CD4-positive, alpha-beta memory T cell (primary cell): ENCODE results near the gene CDKN2B-AS1. TPM values are rescaled to one million over a fixed set of nuclear protein-coding genes. Genes with fewer than 3 reads are reported as not detected.
A peak's percentile ranks its signal among the peaks of the same experiment; 100 is the strongest.
"Not testable (repeated sequence)": the region's sequence is repeated elsewhere in the genome, so short reads cannot be mapped to it uniquely, and the experiment has no call there.

Experiments
- CTCF ChIA-PET: fragments of 350-600 bp; sonication (Branson Sonifier 250); formaldehyde crosslinking; loops from one replicate; lab custom pipeline; 2021; ENCODE audit warnings: inconsistent platforms; ENCODE audit not compliant: partially characterized antibody; lab: Charles Lee
- POLR2A ChIA-PET: fragments of 350-600 bp; sonication (Branson Sonifier 250); formaldehyde crosslinking; loops from one replicate; lab custom pipeline; 2021; ENCODE audit not compliant: partially characterized antibody; lab: Charles Lee
- DNase-seq, 5 donors: peaks; one replicate each; pipeline versions ENCODE4 v3.0.0 to v3.0.0-alpha.2; 2020 to 2022; ENCODE audit warnings: mixed read lengths in 1 of 5
- H3K27ac ChIP-seq: one replicate; pipeline ENCODE4 v1.7.0; 2013; ENCODE audit warnings: low read depth, low read length
- H3K27me3 ChIP-seq: 2 replicates; pipeline ENCODE4 v1.7.0; 2013; ENCODE audit warnings: mild to moderate bottlenecking, low read length, moderate library complexity; ENCODE audit not compliant: insufficient read depth
- H3K36me3 ChIP-seq: 2 replicates; pipeline ENCODE4 v1.7.0; 2013; ENCODE audit warnings: mild to moderate bottlenecking, low read length, moderate library complexity; ENCODE audit not compliant: insufficient read depth
- H3K4me1 ChIP-seq: 2 replicates; pipeline ENCODE4 v1.7.0; 2013; ENCODE audit warnings: mild to moderate bottlenecking, low read length, moderate library complexity; ENCODE audit not compliant: insufficient read depth
- H3K4me3 ChIP-seq, 2 donors: one replicate each; pipeline ENCODE4 v1.7.0; 2013; ENCODE audit warnings: low read length in 2 of 2, mild to moderate bottlenecking in 1 of 2
- H3K9me3 ChIP-seq, 2 donors: one replicate each; pipeline ENCODE4 v1.7.0; 2013; ENCODE audit warnings: low read length in 2 of 2, control low read depth in 1 of 2; ENCODE audit not compliant: control insufficient read depth in 1 of 2
- H3K27ac Mint-ChIP-seq, 7 donors: one replicate each; pipeline ENCODE4 v1.8.0; 2020 to 2021; ENCODE audit warnings: mixed read lengths in 7 of 7, mild to moderate bottlenecking in 6 of 7, inconsistent platforms in 3 of 7, moderate library complexity in 3 of 7
- H3K27me3 Mint-ChIP-seq, 2 donors: one replicate each; pipeline ENCODE4 v1.8.0; 2020 to 2021; ENCODE audit warnings: mixed read lengths in 2 of 2
- H3K36me3 Mint-ChIP-seq, 2 donors: one replicate each; pipeline ENCODE4 v1.8.0; 2020 to 2021; ENCODE audit warnings: mixed read lengths in 2 of 2, inconsistent platforms in 1 of 2, mild to moderate bottlenecking in 1 of 2
- H3K4me1 Mint-ChIP-seq, 4 donors: one replicate each; pipeline ENCODE4 v1.8.0; 2020 to 2021; ENCODE audit warnings: mixed read lengths in 4 of 4, mild to moderate bottlenecking in 1 of 4
- H3K4me3 Mint-ChIP-seq, 8 donors: one replicate each; pipeline ENCODE4 v1.8.0; 2020 to 2021; ENCODE audit warnings: mixed read lengths in 8 of 8, mild to moderate bottlenecking in 7 of 8, moderate library complexity in 6 of 8, inconsistent platforms in 3 of 8
- H3K9me3 Mint-ChIP-seq, 8 donors: one replicate each; pipeline ENCODE4 v1.8.0; 2020 to 2021; ENCODE audit warnings: mixed read lengths in 8 of 8, mild to moderate bottlenecking in 5 of 8, inconsistent platforms in 3 of 8, moderate library complexity in 1 of 8
- intact Hi-C: fragments of 100-400 bp; cut with micrococcal nuclease; formaldehyde crosslinking; loops from one replicate; pipeline ENCODE4 v1.15.1; 2023
- polyA plus RNA-seq, 2 donors: library from polyadenylated mRNA; unstranded; fragments of 300-500 nt; fragmentation: Illumina TruSeq; gene quantifications; one replicate each; pipeline ENCODE4 v1.2.3, GENCODE V29; 2021
- total RNA-seq, 2 experiments: library from RNA; stranded (reverse); gene quantifications; one replicate each; pipeline ENCODE4 v1.2.3, GENCODE V29; 2021

The CDKN2B-AS1 gene
- 1 to 10 TPM; 1.9 to 2.2 TPM for total RNA-seq
- polyA plus RNA-seq = under 1 TPM in 1 of 2 donors, not detected in 1; 0.11 TPM

- peak within 1 kb of the TSS; percentile 93 to 98 (median 95) for H3K27ac Mint-ChIP-seq
- H3K27me3 Mint-ChIP-seq = peaks cover 0 to 2% of the 10 kb centered on the region in 2 donors
- peak within 1 kb of the TSS; percentile 75 for H3K27ac ChIP-seq
- intact Hi-C loops = loop anchor here (1.0 to 10.0 kb wide), 7 partner anchors 14 to 660 kb away; partner anchors contain the start of genes KLHL9 and MTAP
- H3K9me3 ChIP-seq = no peaks in the 10 kb centered on the region
- H3K27me3 ChIP-seq = peaks cover under 1% of the 10 kb centered on the region
- ChIA-PET CTCF (interaction anchor here (1.0 to 6.7 kb wide), 8 partner anchors 12 to 181 kb away, joined by 3 to 50 read pairs (median 4); partner anchors contain the start of gene CDKN2B), POLR2A (interaction anchor here (0.6 to 1.7 kb wide), 13 partner anchors 8 to 193 kb away, joined by 3 to 9 read pairs (median 3); partner anchors contain the start of genes CDKN2B and MTAP)
- no peaks in the 10 kb centered on the region for H3K36me3 ChIP-seq
- peak within 1 kb of the TSS; percentile 92 to 94 for H3K4me3 ChIP-seq
- peaks cover 21% of the 10 kb centered on the region for H3K4me1 ChIP-seq
- peaks cover 6 to 33% (median 13%) of the 10 kb centered on the region in 4 donors for H3K4me1 Mint-ChIP-seq
- peak within 1 kb of the TSS; percentile 93 to 100 (median 98) for H3K4me3 Mint-ChIP-seq
- H3K9me3 Mint-ChIP-seq = peaks cover 0 to 5% (median 0%) of the 10 kb centered on the region in 8 donors
- H3K36me3 Mint-ChIP-seq = peaks cover 0 to 6% of the 10 kb centered on the region in 2 donors
- peak in 1 of 5 donors; percentile 63 for DNase-seq
Measured at GRCh38 chr9:21994556-21995005, at the start of gene CDKN2B-AS1. CDKN2B-AS1 (plus strand) TSS chr9:21994791.

GRCh38 chr9:21945606-21946005 is 49.0 kb upstream of the CDKN2B-AS1 start:
- no peaks in the 10 kb centered on the region for H3K36me3 Mint-ChIP-seq
- no peak overlapping the region for H3K4me3 Mint-ChIP-seq
- ChIA-PET POLR2A (no interaction called here), CTCF (no interaction called here)
- intact Hi-C loops = no loop called here
- Histone ChIP-seq H3K27ac (no peak overlapping the region), H3K4me1 (no peaks in the 10 kb centered on the region), H3K9me3 (no peaks in the 10 kb centered on the region), H3K36me3 (no peaks in the 10 kb centered on the region), H3K27me3 (peaks cover 4% of the 10 kb centered on the region), H3K4me3 (no peak overlapping the region)
- H3K27ac Mint-ChIP-seq = no peak overlapping the region
- H3K4me1 Mint-ChIP-seq = no peaks in the 10 kb centered on the region
- peaks cover 0 to 3% (median 0%) of the 10 kb centered on the region in 8 donors for H3K9me3 Mint-ChIP-seq
- no peak for DNase-seq
- H3K27me3 Mint-ChIP-seq = peaks cover 7 to 10% of the 10 kb centered on the region in 2 donors

GRCh38 chr9:21958833-21959232 is 35.8 kb upstream of the CDKN2B-AS1 start:
- H3K27ac ChIP-seq = no peak overlapping the region
- peaks cover 6% of the 10 kb centered on the region for H3K27me3 ChIP-seq
- Mint-ChIP-seq H3K4me1 (peaks cover 0 to 5% (median 0%) of the 10 kb centered on the region in 4 donors), H3K4me3 (no peak overlapping the region), H3K27me3 (peaks cover 24 to 32% of the 10 kb centered on the region in 2 donors), H3K27ac (no peak overlapping the region), H3K36me3 (peaks cover 0 to 2% of the 10 kb centered on the region in 2 donors), H3K9me3 (peaks cover 4 to 15% (median 9%) of the 10 kb centered on the region in 8 donors)
- DNase-seq = no peak
- intact Hi-C loops = no loop called here
- ChIA-PET POLR2A (no interaction called here), CTCF (no interaction called here)
- no peaks in the 10 kb centered on the region for H3K36me3 ChIP-seq
- H3K4me3 ChIP-seq = no peak overlapping the region
- no peaks in the 10 kb centered on the region for H3K9me3 ChIP-seq
- no peaks in the 10 kb centered on the region for H3K4me1 ChIP-seq

- H3K27ac Mint-ChIP-seq, H3K4me3 Mint-ChIP-seq, H3K36me3 Mint-ChIP-seq, H3K4me1 ChIP-seq, intact Hi-C loops, H3K4me1 Mint-ChIP-seq, H3K4me3 ChIP-seq, POLR2A ChIA-PET, H3K27ac ChIP-seq, DNase-seq, H3K9me3 ChIP-seq, CTCF ChIA-PET, H3K36me3 ChIP-seq: not testable (repeated sequence)
- Mint-ChIP-seq H3K27me3 (peaks cover 28 to 36% of the 10 kb centered on the region in 2 donors), H3K9me3 (peaks cover 6 to 15% (median 9%) of the 10 kb centered on the region in 8 donors)
- H3K27me3 ChIP-seq = peaks cover 10% of the 10 kb centered on the region
Measured at GRCh38 chr9:21959268-21959667, 35.3 kb upstream of the CDKN2B-AS1 start.

GRCh38 chr9:21961569-21961968 is 33.0 kb upstream of the CDKN2B-AS1 start:
- H3K36me3 Mint-ChIP-seq = peaks cover 0 to 2% of the 10 kb centered on the region in 2 donors
- peaks cover 31% of the 10 kb centered on the region for H3K27me3 ChIP-seq
- H3K9me3 Mint-ChIP-seq = peaks cover 6 to 25% (median 14%) of the 10 kb centered on the region in 8 donors
- POLR2A ChIA-PET = no interaction called here
- CTCF ChIA-PET = interaction anchor here (1.0 to 1.6 kb wide), 2 partner anchors 42 to 47 kb away, joined by 3 to 4 read pairs; partner anchors contain the start of gene CDKN2B
- H3K27ac ChIP-seq = no peak overlapping the region
- peaks cover 47 to 55% of the 10 kb centered on the region in 2 donors for H3K27me3 Mint-ChIP-seq
- peaks cover 10 to 19% (median 16%) of the 10 kb centered on the region in 4 donors for H3K4me1 Mint-ChIP-seq
- H3K4me3 ChIP-seq = no peak overlapping the region
- DNase-seq = no peak
- no peaks in the 10 kb centered on the region for H3K9me3 ChIP-seq
- intact Hi-C loops = no loop called here
- H3K4me1 ChIP-seq = peaks cover 13% of the 10 kb centered on the region
- H3K4me3 Mint-ChIP-seq = no peak overlapping the region
- no peaks in the 10 kb centered on the region for H3K36me3 ChIP-seq
- peak overlapping the region in 1 of 7 donors; percentile 64 for H3K27ac Mint-ChIP-seq

- Mint-ChIP-seq H3K36me3 (peaks cover 9 to 10% of the 10 kb centered on the region in 2 donors), H3K9me3 (peaks cover 8 to 51% (median 44%) of the 10 kb centered on the region in 8 donors), H3K4me3 (peak overlapping the region; percentile 57 to 74 (median 68)), H3K27ac (peak overlapping the region; percentile 24 to 81 (median 57)), H3K27me3 (peaks cover 73 to 85% of the 10 kb centered on the region in 2 donors), H3K4me1 (peaks cover 14 to 43% (median 27%) of the 10 kb centered on the region in 4 donors)
- Histone ChIP-seq H3K9me3 (no peaks in the 10 kb centered on the region), H3K27ac (no peak overlapping the region), H3K36me3 (no peaks in the 10 kb centered on the region), H3K4me3 (peak overlapping the region in 1 of 2 donors; percentile 44), H3K4me1 (peaks cover 22% of the 10 kb centered on the region), H3K27me3 (peaks cover 64% of the 10 kb centered on the region)
- ChIA-PET POLR2A (no interaction called here), CTCF (interaction anchor here (1.0 kb wide), 1 partner anchor 44 kb away, joined by 4 read pairs; the partner anchor contains the start of gene CDKN2B)
- peak; percentile 56 to 86 (median 62) for DNase-seq
- intact Hi-C loops = loop anchor here (1.0 to 5.0 kb wide), 5 partner anchors 10 to 152 kb away; partner anchors contain the start of genes CDKN2A, CDKN2B and CDKN2B-AS1
Measured at GRCh38 chr9:21964925-21965385, 29.6 kb upstream of the CDKN2B-AS1 start.

GRCh38 chr9:21965401-21965951 is 29.1 kb upstream of the CDKN2B-AS1 start:
- CTCF ChIA-PET = interaction anchor here (1.2 kb wide), 2 partner anchors 45 to 152 kb away, joined by 4 read pairs; no protein-coding TSS in a partner anchor

More at GRCh38 chr9:21965401-21965951, 29.1 kb upstream of the CDKN2B-AS1 start:
- H3K4me3 ChIP-seq = peak overlapping the region in 1 of 2 donors; percentile 44
- intact Hi-C loops = loop anchor here (1.0 to 5.0 kb wide), 5 partner anchors 10 to 152 kb away; partner anchors contain the start of genes CDKN2A, CDKN2B and CDKN2B-AS1
- Mint-ChIP-seq H3K4me1 (peaks cover 15 to 47% (median 27%) of the 10 kb centered on the region in 4 donors), H3K4me3 (peak overlapping the region; percentile 57 to 74 (median 64)), H3K9me3 (peaks cover 9 to 56% (median 49%) of the 10 kb centered on the region in 8 donors), H3K27me3 (peaks cover 76 to 88% of the 10 kb centered on the region in 2 donors), H3K27ac (peak overlapping the region in 5 of 7 donors; percentile 57 to 81 (median 72)), H3K36me3 (peaks cover 10 to 11% of the 10 kb centered on the region in 2 donors)
- H3K9me3 ChIP-seq = no peaks in the 10 kb centered on the region
- H3K27ac ChIP-seq = no peak overlapping the region
- POLR2A ChIA-PET = no interaction called here
- peak; percentile 30 to 50 (median 34) for DNase-seq
- H3K27me3 ChIP-seq = peaks cover 69% of the 10 kb centered on the region
- H3K36me3 ChIP-seq = no peaks in the 10 kb centered on the region
- H3K4me1 ChIP-seq = peaks cover 22% of the 10 kb centered on the region
